GM23338 (cell line): Measurements from ENCODE around the gene ZBTB40. TPM values are rescaled to one million over a fixed set of nuclear protein-coding genes. Genes with fewer than 3 reads are reported as not detected.

Experiments used
- ATAC-seq: fragments of 200-7000 bp; cut with Tn5 transposase; 3 replicates; pipeline ENCODE4 v1.9.1; 2020
- DNase-seq: peaks from one replicate; pipeline ENCODE4 v3.0.0-alpha.2; 2015; ENCODE audit warnings: low spot score
- H2AFZ ChIP-seq: fragments of 200-600 bp; sonication (generic); 2 replicates; pipeline ENCODE4 v1.8.0; 2016; ENCODE audit warnings: antibody characterized with exemption, mild to moderate bottlenecking, moderate library complexity
- H3F3A ChIP-seq: fragments of 200-600 bp; sonication (generic); replicated peaks from 2 replicates; pipeline ENCODE4 v1.8.0; 2017; ENCODE audit warnings: antibody characterized with exemption, mixed run types, low read depth
- H3K27ac ChIP-seq: fragments of 200-600 bp; sonication (generic); 2 replicates; pipeline ENCODE4 v1.6.1; 2016; ENCODE audit warnings: low read depth
- H3K27me3 ChIP-seq: fragments of 200-600 bp; sonication (generic); 2 replicates; pipeline ENCODE4 v1.8.0; 2016; ENCODE audit warnings: mild to moderate bottlenecking, mixed run types, moderate library complexity; ENCODE audit not compliant: insufficient read depth
- H3K36me3 ChIP-seq: fragments of 200-600 bp; sonication (generic); 2 replicates; pipeline ENCODE4 v1.8.0; 2016; ENCODE audit warnings: mild to moderate bottlenecking; ENCODE audit not compliant: insufficient read depth
- H3K4me1 ChIP-seq: fragments of 200-600 bp; sonication (generic); 2 replicates; pipeline ENCODE4 v1.8.0; 2016; ENCODE audit warnings: mild to moderate bottlenecking, moderate library complexity; ENCODE audit not compliant: insufficient read depth
- H3K4me2 ChIP-seq: fragments of 200-600 bp; sonication (generic); 2 replicates; pipeline ENCODE4 v1.7.1; 2017; ENCODE audit warnings: mixed run types
- H3K4me3 ChIP-seq: fragments of 200-600 bp; sonication (generic); 2 replicates; pipeline ENCODE4 v1.6.1; 2016; ENCODE audit warnings: mixed run types
- H3K79me2 ChIP-seq: fragments of 200-600 bp; sonication (generic); replicated peaks from 2 replicates; pipeline ENCODE4 v1.8.0; 2017; ENCODE audit warnings: mild to moderate bottlenecking; ENCODE audit not compliant: insufficient read depth
- H3K9me2 ChIP-seq: fragments of 200-600 bp; sonication (generic); 2 replicates; pipeline ENCODE4 v1.8.0; 2017; ENCODE audit not compliant: insufficient read depth
- H4K20me1 ChIP-seq: fragments of 200-600 bp; sonication (generic); replicated peaks from 2 replicates; pipeline ENCODE4 v1.8.0; 2017; ENCODE audit warnings: mild to moderate bottlenecking; ENCODE audit not compliant: insufficient read depth
- H3K27ac Mint-ChIP-seq: 2 replicates; pipeline ENCODE4 v1.8.0; 2020; ENCODE audit warnings: inconsistent platforms, mild to moderate bottlenecking, moderate library complexity, mixed read lengths
- H3K27me3 Mint-ChIP-seq: 3 replicates; pipeline ENCODE4 v1.8.0; 2022; ENCODE audit warnings: low read depth, mild to moderate bottlenecking, moderate library complexity, mixed read lengths, inconsistent platforms; ENCODE audit not compliant: insufficient read depth, poor library complexity
- H3K36me3 Mint-ChIP-seq: 3 replicates; pipeline ENCODE4 v1.8.0; 2021; ENCODE audit warnings: low read depth, mild to moderate bottlenecking, inconsistent platforms, moderate library complexity, mixed read lengths
- H3K4me1 Mint-ChIP-seq: 3 replicates; pipeline ENCODE4 v1.8.0; 2020; ENCODE audit warnings: mild to moderate bottlenecking, inconsistent platforms, mixed read lengths
- H3K4me3 Mint-ChIP-seq: 3 replicates; pipeline ENCODE4 v1.8.0; 2021; ENCODE audit warnings: moderate library complexity, mild to moderate bottlenecking, inconsistent platforms, mixed read lengths
- H3K9me3 Mint-ChIP-seq: 3 replicates; pipeline ENCODE4 v1.8.0; 2020; ENCODE audit warnings: moderate library complexity, mild to moderate bottlenecking, inconsistent platforms, mixed read lengths
- CREB1 ChIP-seq: fragments of 250-450 bp; sonication (Bioruptor Pico); IDR thresholded peaks from 2 replicates; pipeline ENCODE4 v1.5.0; 2020; ENCODE audit warnings: low read depth, mild to moderate bottlenecking, moderate library complexity
- EZH2 ChIP-seq: fragments of 200-600 bp; sonication (generic); IDR thresholded peaks from one replicate; pipeline ENCODE4 v1.8.0; 2017; ENCODE audit warnings: antibody characterized with exemption, mild to moderate bottlenecking, low read depth; ENCODE audit not compliant: unreplicated experiment
- EZH2phosphoT487 ChIP-seq: fragments of 200-600 bp; sonication (generic); IDR thresholded peaks from one replicate; pipeline ENCODE4 v1.8.1; 2018; ENCODE audit warnings: antibody characterized with exemption; ENCODE audit not compliant: unreplicated experiment
- JUNB ChIP-seq: IDR thresholded peaks from one replicate; pipeline ENCODE4 v1.6.1; 2016; ENCODE audit warnings: antibody characterized with exemption; ENCODE audit not compliant: unreplicated experiment
- NANOG ChIP-seq: IDR thresholded peaks from 2 replicates; pipeline ENCODE4 v1.6.1; 2016; ENCODE audit warnings: antibody characterized with exemption, borderline replicate concordance
- POLR2AphosphoS5 ChIP-seq: IDR thresholded peaks from 2 replicates; pipeline ENCODE4 v1.6.1; 2016; ENCODE audit warnings: antibody characterized with exemption, low read depth
- STAT1 ChIP-seq: IDR thresholded peaks from one replicate; pipeline ENCODE4 v1.6.1; 2016; ENCODE audit warnings: antibody characterized with exemption; ENCODE audit not compliant: unreplicated experiment
- ZNF114 ChIP-seq: fragments of 250-450 bp; sonication (Bioruptor Pico); IDR thresholded peaks from 2 replicates; pipeline ENCODE4 v1.5.0; 2020; ENCODE audit warnings: mild to moderate bottlenecking, moderate library complexity
- ZNF331 ChIP-seq: fragments of 250-450 bp; sonication (Bioruptor Pico); IDR thresholded peaks from 2 replicates; pipeline ENCODE4 v1.5.0; 2020; ENCODE audit warnings: low read depth, mild to moderate bottlenecking, moderate library complexity
- polyA plus RNA-seq: library from polyadenylated mRNA; unstranded; fragments of >200 nt; fragmentation: Nextera tagmentation; extraction: Ambion mirVana; gene quantifications from 2 replicates; pipeline ENCODE4 v1.2.1, GENCODE V29; 2016
- total RNA-seq: library from RNA; depleted of rRNA; stranded (reverse); fragments of >200 nt; shearing (Covaris generic); gene quantifications from 2 replicates; pipeline ENCODE4 v1.2.3, GENCODE V29; 2014
- TF ChIP-seq, protein P1 (sequence below): IDR thresholded peaks from 2 replicates; pipeline ENCODE4 v1.6.1; 2016; ENCODE audit warnings: antibody characterized with exemption
- TF ChIP-seq, protein P2 (sequence below): fragments of 250-450 bp; sonication (Bioruptor Pico); IDR thresholded peaks from 2 replicates; pipeline ENCODE4 v1.5.0; 2020; ENCODE audit warnings: mild to moderate bottlenecking, moderate library complexity
- TF ChIP-seq, protein P3 (sequence below), 2 experiments: fragments of 200-600 bp in 1 of 2; sonication (generic) in 1 of 2; conservative IDR thresholded peaks; 2 replicates each; pipeline versions ENCODE4 v1.5.1 to v1.6.1; 2016 to 2017; ENCODE audit warnings: antibody characterized with exemption in 2 of 2, low read depth in 2 of 2, mild to moderate bottlenecking in 2 of 2, moderate library complexity in 1 of 2
- TF ChIP-seq, protein P4 (sequence below): IDR thresholded peaks from one replicate; pipeline ENCODE4 v1.6.1; 2018; ENCODE audit warnings: antibody characterized with exemption; ENCODE audit not compliant: unreplicated experiment

ZBTB40 gene
- total and polyA plus RNA-seq, 2 experiments from 2014 or later, result 3.1 to 22.7 TPM

DNA sequence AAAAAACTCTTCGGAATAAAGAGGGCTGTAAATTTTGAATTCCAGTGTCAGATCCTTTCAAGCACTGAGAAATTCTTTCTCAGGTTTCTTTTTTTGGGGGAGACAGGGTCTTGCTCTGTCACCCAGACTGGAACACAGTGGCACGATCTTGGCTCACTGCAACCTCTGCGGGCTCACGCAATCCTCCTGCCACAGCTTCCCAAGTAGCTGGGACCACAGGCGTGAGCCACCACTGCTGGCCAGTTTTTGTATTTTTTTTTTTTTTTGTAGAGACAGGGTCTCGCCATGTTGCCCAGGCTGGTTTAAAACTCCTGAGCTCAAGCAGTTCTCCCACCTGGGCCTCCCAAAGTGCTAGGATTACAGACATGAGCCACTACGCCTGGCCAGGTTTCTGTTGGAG, 76.8 kb downstream of the ZBTB40 start:
- H3F3A ChIP-seq, result no peaks in the 10 kb centered on the region
- H2AFZ ChIP-seq, result no peak overlapping the region
- no peaks in the 10 kb centered on the region for H4K20me1 ChIP-seq
- Mint-ChIP-seq H3K27ac (no peak overlapping the region), H3K4me3 (no peak overlapping the region), H3K27me3 (peaks cover 9% of the 10 kb centered on the region), H3K36me3 (peaks cover 6% of the 10 kb centered on the region; the same call in 1 of the 3 replicates), H3K9me3 (no peaks in the 10 kb centered on the region), H3K4me1 (no peaks in the 10 kb centered on the region; the same call in 2 of the 3 replicates)
- ATAC-seq (no peak), DNase-seq (no peak)
- no peak overlapping the region for H3K4me3 ChIP-seq
- no peak overlapping the region for H3K27ac ChIP-seq
- no peaks in the 10 kb centered on the region for H3K27me3 ChIP-seq
- no peaks in the 10 kb centered on the region for H3K4me1 ChIP-seq
- peaks cover 11% of the 10 kb centered on the region; the same call in 1 of the 2 replicates for H3K36me3 ChIP-seq
- TF ChIP-seq CREB1 (CRISPR knock-in tag) (no peak), EZH2phosphoT487 (no peak), ZNF331 (CRISPR knock-in tag) (no peak), STAT1 (no peak), JUNB (no peak), NANOG (no peak), POLR2AphosphoS5 (no peak), ZNF114 (CRISPR knock-in tag) (no peak), EZH2 (no peak)
- TF ChIP-seq, protein P1, sequence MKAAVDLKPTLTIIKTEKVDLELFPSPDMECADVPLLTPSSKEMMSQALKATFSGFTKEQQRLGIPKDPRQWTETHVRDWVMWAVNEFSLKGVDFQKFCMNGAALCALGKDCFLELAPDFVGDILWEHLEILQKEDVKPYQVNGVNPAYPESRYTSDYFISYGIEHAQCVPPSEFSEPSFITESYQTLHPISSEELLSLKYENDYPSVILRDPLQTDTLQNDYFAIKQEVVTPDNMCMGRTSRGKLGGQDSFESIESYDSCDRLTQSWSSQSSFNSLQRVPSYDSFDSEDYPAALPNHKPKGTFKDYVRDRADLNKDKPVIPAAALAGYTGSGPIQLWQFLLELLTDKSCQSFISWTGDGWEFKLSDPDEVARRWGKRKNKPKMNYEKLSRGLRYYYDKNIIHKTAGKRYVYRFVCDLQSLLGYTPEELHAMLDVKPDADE, result no peak
- TF ChIP-seq, protein P2, sequence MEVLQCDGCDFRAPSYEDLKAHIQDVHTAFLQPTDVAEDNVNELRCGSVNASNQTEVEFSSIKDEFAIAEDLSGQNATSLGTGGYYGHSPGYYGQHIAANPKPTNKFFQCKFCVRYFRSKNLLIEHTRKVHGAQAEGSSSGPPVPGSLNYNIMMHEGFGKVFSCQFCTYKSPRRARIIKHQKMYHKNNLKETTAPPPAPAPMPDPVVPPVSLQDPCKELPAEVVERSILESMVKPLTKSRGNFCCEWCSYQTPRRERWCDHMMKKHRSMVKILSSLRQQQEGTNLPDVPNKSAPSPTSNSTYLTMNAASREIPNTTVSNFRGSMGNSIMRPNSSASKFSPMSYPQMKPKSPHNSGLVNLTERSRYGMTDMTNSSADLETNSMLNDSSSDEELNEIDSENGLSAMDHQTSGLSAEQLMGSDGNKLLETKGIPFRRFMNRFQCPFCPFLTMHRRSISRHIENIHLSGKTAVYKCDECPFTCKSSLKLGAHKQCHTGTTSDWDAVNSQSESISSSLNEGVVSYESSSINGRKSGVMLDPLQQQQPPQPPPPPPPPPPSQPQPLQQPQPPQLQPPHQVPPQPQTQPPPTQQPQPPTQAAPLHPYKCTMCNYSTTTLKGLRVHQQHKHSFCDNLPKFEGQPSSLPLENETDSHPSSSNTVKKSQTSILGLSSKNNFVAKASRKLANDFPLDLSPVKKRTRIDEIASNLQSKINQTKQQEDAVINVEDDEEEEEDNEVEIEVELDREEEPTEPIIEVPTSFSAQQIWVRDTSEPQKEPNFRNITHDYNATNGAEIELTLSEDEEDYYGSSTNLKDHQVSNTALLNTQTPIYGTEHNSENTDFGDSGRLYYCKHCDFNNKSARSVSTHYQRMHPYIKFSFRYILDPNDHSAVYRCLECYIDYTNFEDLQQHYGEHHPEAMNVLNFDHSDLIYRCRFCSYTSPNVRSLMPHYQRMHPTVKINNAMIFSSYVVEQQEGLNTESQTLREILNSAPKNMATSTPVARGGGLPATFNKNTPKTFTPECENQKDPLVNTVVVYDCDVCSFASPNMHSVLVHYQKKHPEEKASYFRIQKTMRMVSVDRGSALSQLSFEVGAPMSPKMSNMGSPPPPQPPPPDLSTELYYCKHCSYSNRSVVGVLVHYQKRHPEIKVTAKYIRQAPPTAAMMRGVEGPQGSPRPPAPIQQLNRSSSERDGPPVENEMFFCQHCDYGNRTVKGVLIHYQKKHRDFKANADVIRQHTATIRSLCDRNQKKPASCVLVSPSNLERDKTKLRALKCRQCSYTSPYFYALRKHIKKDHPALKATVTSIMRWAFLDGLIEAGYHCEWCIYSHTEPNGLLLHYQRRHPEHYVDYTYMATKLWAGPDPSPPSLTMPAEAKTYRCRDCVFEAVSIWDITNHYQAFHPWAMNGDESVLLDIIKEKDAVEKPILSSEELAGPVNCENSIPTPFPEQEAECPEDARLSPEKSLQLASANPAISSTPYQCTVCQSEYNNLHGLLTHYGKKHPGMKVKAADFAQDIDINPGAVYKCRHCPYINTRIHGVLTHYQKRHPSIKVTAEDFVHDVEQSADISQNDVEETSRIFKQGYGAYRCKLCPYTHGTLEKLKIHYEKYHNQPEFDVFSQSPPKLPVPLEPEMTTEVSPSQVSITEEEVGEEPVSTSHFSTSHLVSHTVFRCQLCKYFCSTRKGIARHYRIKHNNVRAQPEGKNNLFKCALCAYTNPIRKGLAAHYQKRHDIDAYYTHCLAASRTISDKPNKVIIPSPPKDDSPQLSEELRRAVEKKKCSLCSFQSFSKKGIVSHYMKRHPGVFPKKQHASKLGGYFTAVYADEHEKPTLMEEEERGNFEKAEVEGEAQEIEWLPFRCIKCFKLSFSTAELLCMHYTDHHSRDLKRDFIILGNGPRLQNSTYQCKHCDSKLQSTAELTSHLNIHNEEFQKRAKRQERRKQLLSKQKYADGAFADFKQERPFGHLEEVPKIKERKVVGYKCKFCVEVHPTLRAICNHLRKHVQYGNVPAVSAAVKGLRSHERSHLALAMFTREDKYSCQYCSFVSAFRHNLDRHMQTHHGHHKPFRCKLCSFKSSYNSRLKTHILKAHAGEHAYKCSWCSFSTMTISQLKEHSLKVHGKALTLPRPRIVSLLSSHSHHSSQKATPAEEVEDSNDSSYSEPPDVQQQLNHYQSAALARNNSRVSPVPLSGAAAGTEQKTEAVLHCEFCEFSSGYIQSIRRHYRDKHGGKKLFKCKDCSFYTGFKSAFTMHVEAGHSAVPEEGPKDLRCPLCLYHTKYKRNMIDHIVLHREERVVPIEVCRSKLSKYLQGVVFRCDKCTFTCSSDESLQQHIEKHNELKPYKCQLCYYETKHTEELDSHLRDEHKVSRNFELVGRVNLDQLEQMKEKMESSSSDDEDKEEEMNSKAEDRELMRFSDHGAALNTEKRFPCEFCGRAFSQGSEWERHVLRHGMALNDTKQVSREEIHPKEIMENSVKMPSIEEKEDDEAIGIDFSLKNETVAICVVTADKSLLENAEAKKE (CRISPR knock-in tag), result no peak
- TF ChIP-seq, protein P3, sequence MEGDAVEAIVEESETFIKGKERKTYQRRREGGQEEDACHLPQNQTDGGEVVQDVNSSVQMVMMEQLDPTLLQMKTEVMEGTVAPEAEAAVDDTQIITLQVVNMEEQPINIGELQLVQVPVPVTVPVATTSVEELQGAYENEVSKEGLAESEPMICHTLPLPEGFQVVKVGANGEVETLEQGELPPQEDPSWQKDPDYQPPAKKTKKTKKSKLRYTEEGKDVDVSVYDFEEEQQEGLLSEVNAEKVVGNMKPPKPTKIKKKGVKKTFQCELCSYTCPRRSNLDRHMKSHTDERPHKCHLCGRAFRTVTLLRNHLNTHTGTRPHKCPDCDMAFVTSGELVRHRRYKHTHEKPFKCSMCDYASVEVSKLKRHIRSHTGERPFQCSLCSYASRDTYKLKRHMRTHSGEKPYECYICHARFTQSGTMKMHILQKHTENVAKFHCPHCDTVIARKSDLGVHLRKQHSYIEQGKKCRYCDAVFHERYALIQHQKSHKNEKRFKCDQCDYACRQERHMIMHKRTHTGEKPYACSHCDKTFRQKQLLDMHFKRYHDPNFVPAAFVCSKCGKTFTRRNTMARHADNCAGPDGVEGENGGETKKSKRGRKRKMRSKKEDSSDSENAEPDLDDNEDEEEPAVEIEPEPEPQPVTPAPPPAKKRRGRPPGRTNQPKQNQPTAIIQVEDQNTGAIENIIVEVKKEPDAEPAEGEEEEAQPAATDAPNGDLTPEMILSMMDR (conservative IDR thresholded peaks at IDR 0.05; ENCODE audit: low read depth in 2 of 2), result no peak
- TF ChIP-seq, protein P4, sequence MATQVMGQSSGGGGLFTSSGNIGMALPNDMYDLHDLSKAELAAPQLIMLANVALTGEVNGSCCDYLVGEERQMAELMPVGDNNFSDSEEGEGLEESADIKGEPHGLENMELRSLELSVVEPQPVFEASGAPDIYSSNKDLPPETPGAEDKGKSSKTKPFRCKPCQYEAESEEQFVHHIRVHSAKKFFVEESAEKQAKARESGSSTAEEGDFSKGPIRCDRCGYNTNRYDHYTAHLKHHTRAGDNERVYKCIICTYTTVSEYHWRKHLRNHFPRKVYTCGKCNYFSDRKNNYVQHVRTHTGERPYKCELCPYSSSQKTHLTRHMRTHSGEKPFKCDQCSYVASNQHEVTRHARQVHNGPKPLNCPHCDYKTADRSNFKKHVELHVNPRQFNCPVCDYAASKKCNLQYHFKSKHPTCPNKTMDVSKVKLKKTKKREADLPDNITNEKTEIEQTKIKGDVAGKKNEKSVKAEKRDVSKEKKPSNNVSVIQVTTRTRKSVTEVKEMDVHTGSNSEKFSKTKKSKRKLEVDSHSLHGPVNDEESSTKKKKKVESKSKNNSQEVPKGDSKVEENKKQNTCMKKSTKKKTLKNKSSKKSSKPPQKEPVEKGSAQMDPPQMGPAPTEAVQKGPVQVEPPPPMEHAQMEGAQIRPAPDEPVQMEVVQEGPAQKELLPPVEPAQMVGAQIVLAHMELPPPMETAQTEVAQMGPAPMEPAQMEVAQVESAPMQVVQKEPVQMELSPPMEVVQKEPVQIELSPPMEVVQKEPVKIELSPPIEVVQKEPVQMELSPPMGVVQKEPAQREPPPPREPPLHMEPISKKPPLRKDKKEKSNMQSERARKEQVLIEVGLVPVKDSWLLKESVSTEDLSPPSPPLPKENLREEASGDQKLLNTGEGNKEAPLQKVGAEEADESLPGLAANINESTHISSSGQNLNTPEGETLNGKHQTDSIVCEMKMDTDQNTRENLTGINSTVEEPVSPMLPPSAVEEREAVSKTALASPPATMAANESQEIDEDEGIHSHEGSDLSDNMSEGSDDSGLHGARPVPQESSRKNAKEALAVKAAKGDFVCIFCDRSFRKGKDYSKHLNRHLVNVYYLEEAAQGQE, result no peak
- H3K79me2 ChIP-seq, result no peaks in the 10 kb centered on the region
- no peak overlapping the region for H3K4me2 ChIP-seq
- no peaks in the 10 kb centered on the region for H3K9me2 ChIP-seq
